Stimulated activated memory B cell treated with anti-CD40 and anti-IgM and Interleukin-4, amounts not matched to agents 10 μg/mL and 1 μg/mL and 100 μg/mL, for 72 hours (primary cell): ENCODE results near the gene BICDL2.
A peak's percentile ranks its signal among the peaks of the same experiment; 100 is the strongest.

ENCODE experiments used
- ATAC-seq: fragments of 150-1000 bp; cut with Tn5 transposase; 2 replicates; pipeline ENCODE4 v1.10.0; 2021
- H3K27ac Mint-ChIP-seq: one replicate; pipeline ENCODE4 v1.8.0; 2022; ENCODE audit warnings: mild to moderate bottlenecking, mixed read lengths
- H3K27me3 Mint-ChIP-seq: one replicate; pipeline ENCODE4 v1.8.0; 2022; ENCODE audit warnings: mixed read lengths
- H3K36me3 Mint-ChIP-seq: one replicate; pipeline ENCODE4 v1.8.0; 2022; ENCODE audit warnings: mixed read lengths
- H3K4me1 Mint-ChIP-seq: one replicate; pipeline ENCODE4 v1.8.0; 2022; ENCODE audit warnings: mixed read lengths
- H3K4me3 Mint-ChIP-seq: one replicate; pipeline ENCODE4 v1.8.0; 2022; ENCODE audit warnings: mild to moderate bottlenecking, moderate library complexity, mixed read lengths
- H3K9me3 Mint-ChIP-seq: one replicate; pipeline ENCODE4 v1.8.0; 2022; ENCODE audit warnings: mixed read lengths

The BICDL2 gene

GRCh38 chr16:3015865-3016521 is 20.8 kb downstream of the BICDL2 start:
- H3K27ac Mint-ChIP-seq, result no peak overlapping the region
- peaks cover 18% of the 10 kb centered on the region for H3K4me1 Mint-ChIP-seq
- no peaks in the 10 kb centered on the region for H3K36me3 Mint-ChIP-seq
- H3K27me3 Mint-ChIP-seq, result peaks cover 59% of the 10 kb centered on the region
- ATAC-seq, result no peak
- H3K4me3 Mint-ChIP-seq, result no peak overlapping the region
- no peaks in the 10 kb centered on the region for H3K9me3 Mint-ChIP-seq

GRCh38 chr16:3014971-3015370 is 21.8 kb downstream of the BICDL2 start:
- H3K9me3 Mint-ChIP-seq, result no peaks in the 10 kb centered on the region
- peaks cover 9% of the 10 kb centered on the region for H3K4me1 Mint-ChIP-seq
- H3K36me3 Mint-ChIP-seq, result no peaks in the 10 kb centered on the region
- no peak overlapping the region for H3K27ac Mint-ChIP-seq
- ATAC-seq, result no peak
- no peak overlapping the region for H3K4me3 Mint-ChIP-seq
- H3K27me3 Mint-ChIP-seq, result peaks cover 61% of the 10 kb centered on the region

- no peaks in the 10 kb centered on the region for H3K36me3 Mint-ChIP-seq
- no peaks in the 10 kb centered on the region for H3K9me3 Mint-ChIP-seq
- no peak overlapping the region for H3K4me3 Mint-ChIP-seq
- peaks cover 6% of the 10 kb centered on the region for H3K4me1 Mint-ChIP-seq
- H3K27ac Mint-ChIP-seq, result no peak overlapping the region
- ATAC-seq, result no peak
- peaks cover 61% of the 10 kb centered on the region for H3K27me3 Mint-ChIP-seq
These were observed 22.6 kb downstream of the BICDL2 start for GRCh38 chr16:3013998-3014690.

GRCh38 chr16:3013491-3013951 is 23.2 kb downstream of the BICDL2 start:
- peaks cover 63% of the 10 kb centered on the region for H3K27me3 Mint-ChIP-seq
- no peaks in the 10 kb centered on the region for H3K9me3 Mint-ChIP-seq
- no peak overlapping the region for H3K27ac Mint-ChIP-seq
- peak; percentile 15 for ATAC-seq
- no peak overlapping the region for H3K4me3 Mint-ChIP-seq
- H3K36me3 Mint-ChIP-seq, result no peaks in the 10 kb centered on the region
- peaks cover 9% of the 10 kb centered on the region for H3K4me1 Mint-ChIP-seq

DNA sequence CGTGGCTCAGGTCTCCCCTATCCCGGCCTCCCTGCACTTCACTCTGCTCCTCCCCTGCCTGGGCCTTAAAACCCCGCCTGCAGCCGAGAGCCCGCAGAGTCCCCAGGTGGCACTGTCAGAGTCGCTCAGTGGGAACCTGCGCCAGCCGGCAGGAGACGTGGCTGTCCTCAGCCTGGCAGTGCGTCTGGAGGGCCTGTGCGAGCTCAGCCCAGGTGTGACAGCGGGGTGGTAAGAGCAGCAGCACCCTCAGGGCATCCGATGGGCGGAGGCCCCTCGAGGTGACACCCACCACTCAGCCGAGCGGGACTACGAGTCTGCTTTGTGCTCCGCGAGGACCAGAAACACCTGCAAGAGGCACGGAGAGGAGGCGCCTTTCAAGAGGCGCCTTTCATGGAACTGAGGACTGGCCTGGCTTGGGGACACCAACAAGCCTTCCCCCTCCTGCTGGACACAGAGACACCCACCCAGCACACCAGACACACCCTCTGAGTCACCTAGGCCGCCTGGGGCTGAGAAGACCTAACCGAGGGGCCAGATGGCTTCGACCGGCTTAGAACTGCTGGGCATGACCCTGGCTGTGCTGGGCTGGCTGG is 23.8 kb downstream of the BICDL2 start, which contains the start of gene CLDN9:
CLDN9 (plus strand) TSS at position 96 of the 593 bp plus-strand sequence; CDS start at position 536, 440 bp downstream.
- Mint-ChIP-seq H3K4me1 (peaks cover 11% of the 10 kb centered on the region), H3K27ac (no peak within 1 kb of the TSS), H3K27me3 (peaks cover 63% of the 10 kb centered on the region), H3K36me3 (no peaks in the 10 kb centered on the region), H3K9me3 (no peaks in the 10 kb centered on the region), H3K4me3 (no peak within 1 kb of the TSS)
- ATAC-seq, result no peak

- ATAC-seq, result no peak
- H3K36me3 Mint-ChIP-seq, result no peaks in the 10 kb centered on the region
- H3K4me1 Mint-ChIP-seq, result peaks cover 16% of the 10 kb centered on the region
- no peak overlapping the region for H3K4me3 Mint-ChIP-seq
- H3K27me3 Mint-ChIP-seq, result peaks cover 63% of the 10 kb centered on the region
- no peak overlapping the region for H3K27ac Mint-ChIP-seq
- no peaks in the 10 kb centered on the region for H3K9me3 Mint-ChIP-seq
These were observed 24.5 kb downstream of the BICDL2 start for GRCh38 chr16:3012246-3012645.

GRCh38 chr16:3010510-3010909 is 26.2 kb downstream of the BICDL2 start:
- Mint-ChIP-seq H3K4me3 (no peak overlapping the region), H3K9me3 (no peaks in the 10 kb centered on the region)
- ATAC-seq, result no peak

DNA sequence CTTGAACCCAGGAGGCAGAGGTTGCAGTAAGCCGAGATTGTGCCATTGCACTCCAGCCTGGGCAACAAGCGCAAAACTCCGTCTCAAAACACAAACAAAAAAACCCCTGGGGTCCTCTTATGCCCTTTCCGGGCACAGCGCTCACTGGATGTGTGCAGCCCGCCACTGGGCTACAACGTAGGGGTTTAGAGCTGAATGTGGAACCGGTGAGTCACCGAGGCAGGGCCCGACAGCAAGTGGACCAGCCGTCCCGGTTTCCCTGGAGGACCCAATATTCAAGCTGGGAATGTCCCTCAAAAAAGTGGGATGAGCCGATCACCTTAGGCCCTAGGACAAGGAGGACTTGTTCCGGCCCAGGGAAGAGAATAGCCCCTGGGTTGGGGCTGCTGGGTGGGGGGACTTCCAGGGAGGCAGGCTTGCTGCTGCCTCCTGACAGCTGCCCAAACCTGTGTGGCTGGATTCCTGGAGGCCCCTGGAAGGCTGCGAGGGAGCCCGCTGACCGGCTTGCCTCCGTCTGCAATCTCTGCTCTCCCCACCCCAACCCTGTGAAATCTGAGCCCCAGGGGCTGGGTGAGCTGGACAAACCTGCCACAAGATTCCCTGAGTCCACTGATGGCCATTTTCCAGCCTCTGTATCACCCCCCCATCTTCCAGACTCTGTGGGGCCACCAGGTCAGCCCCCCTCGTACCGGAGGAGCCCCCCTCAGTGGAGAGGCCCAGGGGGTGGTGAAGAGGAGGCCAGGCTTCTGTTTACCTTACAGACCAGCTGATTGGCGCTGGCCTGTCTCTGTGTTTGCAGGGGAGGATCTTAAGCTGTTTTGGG is 27.0 kb downstream of the BICDL2 start:
- no peak overlapping the region for H3K27ac Mint-ChIP-seq
- ATAC-seq, result no peak
- peaks cover 27% of the 10 kb centered on the region for H3K4me1 Mint-ChIP-seq
- H3K9me3 Mint-ChIP-seq, result no peaks in the 10 kb centered on the region
- no peak overlapping the region for H3K4me3 Mint-ChIP-seq
- no peaks in the 10 kb centered on the region for H3K36me3 Mint-ChIP-seq
- H3K27me3 Mint-ChIP-seq, result peaks cover 78% of the 10 kb centered on the region

More at GRCh38 chr16:3010510-3010909, 26.2 kb downstream of the BICDL2 start:
- Mint-ChIP-seq H3K27me3 (peaks cover 72% of the 10 kb centered on the region), H3K27ac (no peak overlapping the region), H3K36me3 (no peaks in the 10 kb centered on the region), H3K4me1 (peaks cover 23% of the 10 kb centered on the region)

- ATAC-seq, result no peak
- Mint-ChIP-seq H3K4me3 (no peak overlapping the region), H3K4me1 (peaks cover 30% of the 10 kb centered on the region), H3K27ac (no peak overlapping the region), H3K27me3 (peaks cover 71% of the 10 kb centered on the region), H3K36me3 (no peaks in the 10 kb centered on the region), H3K9me3 (no peaks in the 10 kb centered on the region)
These were observed 28.1 kb downstream of the BICDL2 start for GRCh38 chr16:3008690-3009037.

DNA sequence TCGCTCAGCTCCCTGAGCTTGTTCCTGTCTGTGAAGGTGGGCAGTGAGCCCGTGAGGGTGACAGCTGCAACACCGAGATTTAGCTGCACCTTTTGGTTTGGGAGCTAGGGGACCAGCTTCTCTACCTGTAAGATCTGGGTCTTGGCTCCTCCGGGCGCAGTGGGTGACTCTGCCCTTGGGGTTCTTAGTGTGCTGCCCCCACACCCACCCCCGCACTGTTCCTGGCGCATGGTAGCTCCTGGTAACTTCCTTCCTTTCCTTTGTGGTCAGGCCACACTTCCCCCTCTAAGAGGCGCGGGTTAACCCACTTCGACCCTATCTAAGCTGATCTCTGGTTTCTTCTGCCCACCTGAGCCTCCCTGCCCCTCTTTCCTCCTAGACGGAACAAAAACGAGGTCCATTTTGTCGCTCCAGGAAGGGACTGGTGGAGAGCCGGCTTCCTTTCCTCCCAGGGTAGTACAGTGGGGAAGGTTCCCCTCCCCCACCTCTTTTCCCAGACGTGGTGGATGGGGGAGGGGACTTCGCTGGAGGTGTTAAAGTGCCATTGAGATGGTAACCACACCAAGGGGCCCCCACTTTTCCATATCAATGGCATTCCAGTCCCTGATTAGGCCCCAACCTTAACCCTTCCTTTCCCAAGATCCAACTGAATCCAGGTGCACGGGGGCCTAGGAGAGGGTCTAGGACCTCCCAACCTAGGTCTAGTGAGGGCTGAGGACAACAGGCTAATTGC is 28.6 kb downstream of the BICDL2 start:
- ATAC-seq, result no peak
- Mint-ChIP-seq H3K4me1 (peaks cover 30% of the 10 kb centered on the region), H3K36me3 (no peaks in the 10 kb centered on the region), H3K9me3 (no peaks in the 10 kb centered on the region), H3K27ac (no peak overlapping the region), H3K4me3 (no peak overlapping the region), H3K27me3 (peaks cover 66% of the 10 kb centered on the region)

DNA sequence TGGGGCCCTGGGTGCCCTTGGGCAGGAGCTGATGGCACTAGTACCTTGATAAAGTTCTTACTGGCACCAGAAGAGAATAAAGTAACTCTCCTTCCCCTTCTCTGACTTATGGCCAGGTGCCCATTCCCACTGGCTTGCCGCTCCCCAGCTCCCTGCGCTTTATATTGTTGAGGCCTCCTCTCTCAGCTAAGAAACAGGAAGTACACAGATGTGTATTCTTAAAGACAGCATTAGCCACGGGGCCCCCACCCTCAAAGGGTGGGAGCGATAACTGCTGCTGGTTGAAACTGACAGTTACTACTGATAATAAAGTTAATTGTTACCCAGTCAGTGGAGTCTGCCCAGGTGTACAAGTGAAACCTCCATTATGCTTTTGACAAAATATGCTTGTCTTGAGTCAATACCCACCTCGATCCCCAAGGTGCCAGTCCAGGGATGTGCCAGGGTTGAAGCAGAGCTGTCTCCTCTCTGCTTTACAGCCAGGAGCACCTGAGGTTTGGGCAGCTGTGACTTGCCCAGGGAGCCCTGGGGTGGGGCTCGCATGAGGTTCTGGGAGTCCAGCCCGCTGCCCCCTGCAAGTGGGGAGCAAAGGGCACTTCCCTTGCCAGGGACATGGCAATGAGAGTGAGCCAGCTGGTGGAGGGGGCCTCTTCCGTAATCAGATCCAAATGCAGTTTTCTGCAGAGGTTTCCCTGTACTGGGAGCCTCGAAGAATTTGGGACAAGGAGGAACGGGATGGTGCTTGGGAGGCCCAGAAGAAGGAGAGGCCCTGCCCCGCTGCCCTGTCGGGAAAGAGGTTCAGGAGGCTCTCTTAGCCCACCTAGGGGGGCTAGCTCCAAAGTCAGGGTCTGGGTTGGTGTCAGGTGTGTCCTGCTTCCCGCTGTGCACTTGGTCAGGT is 29.4 kb downstream of the BICDL2 start:
- Mint-ChIP-seq H3K27ac (no peak overlapping the region), H3K4me3 (no peak overlapping the region), H3K36me3 (no peaks in the 10 kb centered on the region), H3K4me1 (peaks cover 30% of the 10 kb centered on the region), H3K9me3 (no peaks in the 10 kb centered on the region), H3K27me3 (peaks cover 58% of the 10 kb centered on the region)
- no peak for ATAC-seq

- H3K4me3 Mint-ChIP-seq, result peak overlapping the region; percentile 72
- H3K4me1 Mint-ChIP-seq, result peaks cover 30% of the 10 kb centered on the region
- H3K9me3 Mint-ChIP-seq, result no peaks in the 10 kb centered on the region
- H3K36me3 Mint-ChIP-seq, result no peaks in the 10 kb centered on the region
- H3K27ac Mint-ChIP-seq, result no peak overlapping the region
- H3K27me3 Mint-ChIP-seq, result peaks cover 56% of the 10 kb centered on the region
- ATAC-seq, result no peak
These were observed 31.9 kb downstream of the BICDL2 start for GRCh38 chr16:3004781-3005284.

DNA sequence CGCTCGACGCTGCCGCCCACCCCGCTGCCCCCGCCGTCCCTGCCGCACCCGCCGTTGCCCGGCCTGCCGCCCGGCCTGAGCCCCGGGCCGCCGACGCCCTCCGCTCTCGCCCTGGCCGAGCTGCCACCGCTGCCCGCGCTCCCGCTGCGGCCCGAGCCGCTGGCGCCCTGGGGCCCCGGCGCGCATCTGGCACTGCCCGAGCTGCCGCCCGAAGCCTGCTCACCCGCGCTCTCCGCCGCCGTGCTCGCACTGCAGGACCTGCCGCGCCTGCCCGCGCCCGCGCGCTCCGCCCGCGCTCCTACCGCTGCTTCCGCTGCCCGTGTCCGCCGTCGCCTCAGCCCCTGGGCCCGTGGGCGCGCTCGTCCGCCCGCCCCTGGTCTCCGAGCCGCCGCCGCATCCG is 32.4 kb downstream of the BICDL2 start:
- ATAC-seq, result peak; percentile 3
- peak overlapping the region; percentile 72 for H3K4me3 Mint-ChIP-seq
- H3K27me3 Mint-ChIP-seq, result peaks cover 61% of the 10 kb centered on the region
- H3K4me1 Mint-ChIP-seq, result peaks cover 30% of the 10 kb centered on the region
- H3K9me3 Mint-ChIP-seq, result no peaks in the 10 kb centered on the region
- no peak overlapping the region for H3K27ac Mint-ChIP-seq
- H3K36me3 Mint-ChIP-seq, result no peaks in the 10 kb centered on the region
